Astrocyte of the cerebellum (primary cell): ENCODE results near the gene RARB.

Experiments
- DNase-seq: peaks from one replicate; pipeline ENCODE4 v3.0.0-alpha.2; 2011; ENCODE audit warnings: low read depth
- H3K4me3 ChIP-seq: 2 replicates; pipeline ENCODE4 v1.5.1; 2011; ENCODE audit warnings: mild to moderate bottlenecking, low read depth, low read length, moderate library complexity
- in situ Hi-C: cut with HindIII; loops from 2 replicates; pipeline ENCODE4 v1.10.0; 2017; ENCODE audit warnings: low sequenced_read_pairs
- TF ChIP-seq, protein P1 (sequence below): IDR thresholded peaks from 2 replicates; pipeline ENCODE4 v1.5.1; 2012; ENCODE audit warnings: low read length, low read depth, moderate library complexity, mild to moderate bottlenecking; ENCODE audit errors: missing control alignments

The RARB gene

DNA sequence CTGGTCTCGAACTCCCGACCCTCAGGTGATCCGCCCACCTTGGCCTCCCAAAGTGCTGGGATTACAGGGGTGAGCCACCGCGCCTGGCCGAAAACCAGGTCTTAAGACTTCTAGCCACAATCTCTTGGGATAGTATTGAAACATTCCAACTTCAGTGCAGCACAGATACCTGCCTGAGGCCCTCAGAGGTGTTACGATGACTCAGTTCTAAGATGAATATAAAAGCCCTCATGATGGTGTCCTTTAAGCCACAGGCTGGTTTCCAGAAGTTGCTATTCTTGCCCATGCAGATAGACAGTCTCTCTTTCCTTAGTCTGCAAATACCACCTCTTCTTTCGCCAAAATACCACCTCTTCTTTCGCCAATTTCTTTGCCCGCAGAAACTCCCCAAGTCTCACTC, 69.0 kb downstream of the RARB start:
- DNase-seq: no peak
- in situ Hi-C loops: no loop called here
- TF ChIP-seq, protein P1, sequence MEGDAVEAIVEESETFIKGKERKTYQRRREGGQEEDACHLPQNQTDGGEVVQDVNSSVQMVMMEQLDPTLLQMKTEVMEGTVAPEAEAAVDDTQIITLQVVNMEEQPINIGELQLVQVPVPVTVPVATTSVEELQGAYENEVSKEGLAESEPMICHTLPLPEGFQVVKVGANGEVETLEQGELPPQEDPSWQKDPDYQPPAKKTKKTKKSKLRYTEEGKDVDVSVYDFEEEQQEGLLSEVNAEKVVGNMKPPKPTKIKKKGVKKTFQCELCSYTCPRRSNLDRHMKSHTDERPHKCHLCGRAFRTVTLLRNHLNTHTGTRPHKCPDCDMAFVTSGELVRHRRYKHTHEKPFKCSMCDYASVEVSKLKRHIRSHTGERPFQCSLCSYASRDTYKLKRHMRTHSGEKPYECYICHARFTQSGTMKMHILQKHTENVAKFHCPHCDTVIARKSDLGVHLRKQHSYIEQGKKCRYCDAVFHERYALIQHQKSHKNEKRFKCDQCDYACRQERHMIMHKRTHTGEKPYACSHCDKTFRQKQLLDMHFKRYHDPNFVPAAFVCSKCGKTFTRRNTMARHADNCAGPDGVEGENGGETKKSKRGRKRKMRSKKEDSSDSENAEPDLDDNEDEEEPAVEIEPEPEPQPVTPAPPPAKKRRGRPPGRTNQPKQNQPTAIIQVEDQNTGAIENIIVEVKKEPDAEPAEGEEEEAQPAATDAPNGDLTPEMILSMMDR: no peak
- H3K4me3 ChIP-seq: no peak overlapping the region

DNA sequence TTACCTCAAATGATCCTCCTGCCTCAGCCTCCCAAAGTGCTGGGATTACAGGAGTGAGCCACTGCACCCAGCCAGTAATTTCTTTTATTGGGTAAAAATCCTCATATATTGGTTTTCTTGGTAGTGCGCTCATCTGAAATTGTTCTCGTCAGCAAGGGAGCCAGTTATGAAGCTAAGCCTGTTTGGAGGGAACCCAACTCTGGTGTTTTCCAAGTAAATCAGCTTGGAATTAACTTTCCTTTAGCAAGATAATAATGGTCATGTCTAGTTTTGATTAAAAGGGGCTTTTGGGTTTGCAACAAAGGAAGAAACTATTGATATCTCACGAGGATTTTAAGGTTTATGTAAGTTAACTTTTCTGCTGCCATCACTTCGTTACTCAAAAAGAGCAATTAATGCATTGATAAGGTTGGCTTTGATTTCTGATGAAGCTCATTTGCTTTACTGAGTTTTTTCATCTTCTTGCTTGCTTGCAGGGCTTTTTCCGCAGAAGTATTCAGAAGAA, 72.7 kb downstream of the RARB start:
- TF ChIP-seq, protein P1: no peak
- no peak overlapping the region for H3K4me3 ChIP-seq
- DNase-seq: no peak
- in situ Hi-C loops: no loop called here

DNA sequence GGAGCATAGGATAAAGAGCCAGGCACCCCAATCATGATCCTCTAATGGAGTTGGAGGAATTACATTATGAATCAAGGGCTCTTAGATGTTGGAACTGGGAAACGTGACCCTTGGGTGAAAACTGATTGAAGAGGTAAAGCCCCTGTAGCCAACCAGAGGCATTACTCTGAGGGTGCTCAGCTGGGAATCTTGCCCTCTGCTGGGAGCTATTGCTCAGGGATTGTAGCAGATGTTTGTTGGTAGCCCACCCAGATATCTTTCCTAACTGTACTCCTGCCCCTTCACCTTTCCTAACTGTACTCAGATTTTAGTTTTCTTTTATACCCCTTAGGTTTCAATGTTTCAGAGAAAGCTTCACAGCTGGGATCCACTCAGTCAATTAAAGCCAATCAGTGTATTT, 74.2 kb downstream of the RARB start:
- in situ Hi-C loops: no loop called here
- DNase-seq: no peak
- H3K4me3 ChIP-seq: no peak overlapping the region
- TF ChIP-seq, protein P1: no peak

DNA sequence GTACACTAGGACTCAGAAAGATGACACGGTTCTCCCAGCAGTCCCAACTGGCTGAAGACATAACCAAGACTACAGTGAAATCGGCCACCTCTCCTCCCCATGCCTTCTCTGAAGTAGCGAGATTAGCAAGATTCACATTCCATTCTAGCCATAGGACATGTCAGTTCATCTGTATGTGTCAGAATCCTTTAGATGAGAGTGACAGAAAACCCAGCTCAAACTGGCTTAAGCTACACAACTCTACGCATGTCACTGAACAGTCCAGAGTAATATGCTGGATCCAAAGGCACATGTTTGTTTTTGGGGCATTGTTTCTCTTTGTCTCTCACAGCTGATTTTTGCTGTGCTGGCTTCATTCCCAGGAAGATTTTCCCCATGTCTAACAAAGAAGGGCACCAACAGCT, 75.8 kb downstream of the RARB start:
- TF ChIP-seq, protein P1: no peak
- in situ Hi-C loops: no loop called here
- H3K4me3 ChIP-seq: no peak overlapping the region
- no peak for DNase-seq

DNA sequence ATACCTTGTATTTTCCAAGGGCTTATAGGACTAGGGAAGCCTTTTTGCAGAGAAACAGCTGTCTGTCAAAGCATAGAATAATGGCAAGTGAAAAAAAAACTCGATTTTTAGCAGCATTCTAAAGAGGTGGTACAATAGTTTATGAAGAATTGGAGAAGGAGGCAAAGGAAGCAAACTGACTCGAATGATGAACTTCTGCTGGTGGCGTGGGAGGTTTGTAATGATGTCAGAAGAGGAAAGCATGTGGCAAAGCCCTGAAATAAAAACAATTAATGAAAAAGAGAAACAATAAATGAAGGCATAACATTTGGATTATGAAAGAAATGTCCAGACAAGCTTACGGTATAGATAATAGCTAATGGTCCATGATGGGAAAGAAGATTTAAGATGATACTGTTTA, 77.5 kb downstream of the RARB start:
- no peak overlapping the region for H3K4me3 ChIP-seq
- in situ Hi-C loops: no loop called here
- TF ChIP-seq, protein P1: no peak
- no peak for DNase-seq

DNA sequence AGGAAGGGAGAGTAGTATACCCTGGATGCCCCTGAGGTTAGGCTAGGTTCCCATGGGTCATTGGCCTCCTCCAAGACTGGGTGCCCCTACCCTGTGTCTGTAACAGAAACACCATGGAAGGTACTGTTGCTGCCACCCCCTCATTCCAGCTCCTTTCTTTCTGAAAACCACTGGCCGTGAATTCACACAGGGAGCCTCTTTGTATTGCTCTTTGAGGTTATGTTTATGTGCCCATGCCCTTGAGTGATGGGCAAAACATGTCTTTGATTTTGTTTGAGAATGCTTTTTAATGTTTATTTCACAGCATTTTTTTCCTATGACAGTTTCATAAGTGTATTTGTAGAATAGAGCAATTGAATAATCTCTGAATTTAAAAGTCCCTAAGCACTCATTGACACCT, 79.7 kb downstream of the RARB start:
- in situ Hi-C loops: no loop called here
- TF ChIP-seq, protein P1: no peak
- no peak for DNase-seq
- no peak overlapping the region for H3K4me3 ChIP-seq

DNA sequence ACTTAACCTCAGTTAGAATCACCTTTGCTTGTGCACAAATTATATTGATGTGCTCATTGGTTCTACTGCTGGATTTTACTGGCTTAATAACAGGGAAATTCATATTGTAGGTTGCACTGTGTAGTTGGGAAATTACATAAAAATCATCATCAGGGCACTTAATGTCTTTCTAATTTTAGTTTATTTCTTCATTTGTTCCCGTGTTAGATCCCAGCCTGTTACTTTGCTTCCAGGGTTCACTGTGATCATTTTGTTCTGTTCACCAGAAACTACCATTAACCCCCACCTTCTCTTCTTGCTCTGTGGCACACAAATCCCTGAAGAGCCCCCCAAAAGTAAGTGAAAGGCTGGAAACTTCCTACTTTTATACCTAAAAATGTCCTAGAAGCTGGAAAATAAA, 80.4 kb downstream of the RARB start:
- TF ChIP-seq, protein P1: no peak
- DNase-seq: no peak
- in situ Hi-C loops: no loop called here

More for the DNA sequence above, 80.4 kb downstream of the RARB start:
- H3K4me3 ChIP-seq: no peak overlapping the region
